ENCODE data around the gene B3GALT6.
"Not testable (repeated sequence)": the region's sequence is repeated elsewhere in the genome, so short reads cannot be mapped to it uniquely, and the experiment has no call there.

The B3GALT6 gene

GRCh38 chr1:1232208-1232795 is at the start of gene B3GALT6:
TSS of gene B3GALT6 (plus strand) at chr1:1232237. CDS start at chr1:1232279, 42 bp downstream.
- DNase-seq (ENCODE audit: insufficient read length, low spot score) (no peak), FAIRE-seq (no peak)
- TF ChIP-seq POLR2A (IDR thresholded peaks at IDR 0.05; ENCODE audit: low read depth, low read length) = no peak

GRCh38 chr1:1182491-1183220 is 49.4 kb upstream of the B3GALT6 start:
- no peak for TF ChIP-seq POLR2A (IDR thresholded peaks at IDR 0.05; ENCODE audit: low read depth, low read length)
- FAIRE-seq (no peak), DNase-seq (ENCODE audit: insufficient read length, low spot score) (no peak)

DNA sequence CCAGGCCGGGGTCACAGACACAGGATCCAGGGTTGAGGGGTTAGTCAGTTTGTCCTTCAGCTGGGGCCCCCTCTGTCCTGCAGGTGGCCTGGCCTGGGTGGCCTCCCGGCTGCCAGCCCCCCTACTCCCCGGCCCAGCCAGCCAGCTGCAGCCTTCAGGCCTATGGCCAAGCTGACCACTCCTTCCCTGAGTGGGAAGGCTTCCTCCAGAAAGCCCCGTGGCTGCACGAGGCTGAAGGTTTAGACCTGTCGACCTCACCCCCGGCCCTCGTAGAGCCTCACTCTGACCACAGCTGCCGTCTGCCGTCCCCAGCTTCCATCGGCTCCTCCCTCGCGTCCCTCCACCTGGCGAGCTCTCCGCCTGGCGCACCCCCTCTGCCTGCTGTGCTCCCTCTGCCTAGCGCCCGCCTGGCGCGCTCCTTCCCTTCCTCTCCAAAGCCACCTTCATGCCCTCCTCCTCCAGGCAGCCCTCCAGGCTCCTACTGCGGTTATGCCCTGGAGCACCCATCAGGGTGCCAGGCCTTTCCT is 48.8 kb upstream of the B3GALT6 start:
- no peak for TF ChIP-seq POLR2A (IDR thresholded peaks at IDR 0.05; ENCODE audit: low read depth, low read length)
- no peak for DNase-seq (ENCODE audit: insufficient read length, low spot score)
- no peak for FAIRE-seq

GRCh38 chr1:1183833-1184775 is 47.9 kb upstream of the B3GALT6 start:
- TF ChIP-seq POLR2A (IDR thresholded peaks at IDR 0.05; ENCODE audit: low read depth, low read length) = no peak
- DNase-seq (ENCODE audit: insufficient read length, low spot score) = no peak
- no peak for FAIRE-seq

DNA sequence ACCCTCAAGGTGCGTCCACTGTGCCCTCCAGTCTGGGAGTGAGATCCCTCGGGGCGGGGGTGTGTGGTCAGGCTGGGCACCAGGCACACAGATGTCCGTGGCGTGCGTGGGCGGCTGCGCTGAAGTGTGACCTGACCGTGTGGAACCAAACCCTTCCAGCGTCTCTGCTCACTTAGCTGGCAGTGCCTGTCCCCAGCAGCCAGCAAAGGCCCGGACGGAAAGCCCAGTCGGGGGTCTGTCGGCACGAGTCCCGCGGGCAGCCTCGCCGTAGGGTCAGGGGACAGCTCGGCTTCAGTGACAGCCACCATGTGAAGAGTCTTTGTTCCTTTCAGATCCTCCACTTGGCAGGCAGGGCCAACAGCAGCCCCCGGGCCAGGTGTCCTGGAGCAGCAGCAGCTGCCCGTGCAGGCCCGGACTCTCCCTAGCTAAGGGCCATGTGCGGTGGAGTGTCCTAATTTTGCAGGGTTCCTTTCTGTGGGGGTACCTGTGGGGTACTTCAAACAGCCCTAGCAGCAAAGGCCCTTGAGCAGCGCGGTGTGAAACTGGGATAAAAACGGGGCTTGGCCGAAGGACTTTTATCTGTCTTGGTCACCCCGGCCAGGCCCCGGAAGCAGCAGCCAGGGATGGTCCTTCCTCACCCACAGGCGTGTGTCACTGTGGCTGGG is 46.8 kb upstream of the B3GALT6 start:
- DNase-seq (ENCODE audit: insufficient read length, low spot score) = no peak
- no peak for TF ChIP-seq POLR2A (IDR thresholded peaks at IDR 0.05; ENCODE audit: low read depth, low read length)
- no peak for FAIRE-seq

DNA sequence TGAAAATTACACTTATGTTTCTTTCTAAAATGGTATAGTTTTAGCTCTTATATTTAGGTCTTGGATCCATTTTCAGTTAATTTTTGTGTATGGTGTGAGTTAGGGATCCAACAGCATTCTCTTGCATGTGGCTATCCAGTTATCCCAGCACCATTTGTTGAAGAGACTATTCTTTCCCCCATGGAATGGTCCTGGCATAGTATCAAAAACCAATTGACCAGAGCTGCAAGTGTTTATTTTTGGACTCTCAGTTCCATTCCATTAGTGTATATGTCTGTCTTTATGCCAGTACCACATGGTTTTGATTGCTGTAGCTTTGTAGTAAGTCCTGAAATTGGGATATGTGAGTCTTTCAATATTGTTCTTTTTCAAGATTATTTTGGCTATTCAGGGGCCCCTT is 44.1 kb upstream of the B3GALT6 start:
- FAIRE-seq = no peak
- no peak for TF ChIP-seq POLR2A (IDR thresholded peaks at IDR 0.05; ENCODE audit: low read depth, low read length)
- no peak for DNase-seq (ENCODE audit: insufficient read length, low spot score)

GRCh38 chr1:1189111-1189510 is 42.9 kb upstream of the B3GALT6 start:
- DNase-seq (ENCODE audit: insufficient read length, low spot score) (no peak), FAIRE-seq (no peak)
- TF ChIP-seq POLR2A (IDR thresholded peaks at IDR 0.05; ENCODE audit: low read depth, low read length) = no peak

DNA sequence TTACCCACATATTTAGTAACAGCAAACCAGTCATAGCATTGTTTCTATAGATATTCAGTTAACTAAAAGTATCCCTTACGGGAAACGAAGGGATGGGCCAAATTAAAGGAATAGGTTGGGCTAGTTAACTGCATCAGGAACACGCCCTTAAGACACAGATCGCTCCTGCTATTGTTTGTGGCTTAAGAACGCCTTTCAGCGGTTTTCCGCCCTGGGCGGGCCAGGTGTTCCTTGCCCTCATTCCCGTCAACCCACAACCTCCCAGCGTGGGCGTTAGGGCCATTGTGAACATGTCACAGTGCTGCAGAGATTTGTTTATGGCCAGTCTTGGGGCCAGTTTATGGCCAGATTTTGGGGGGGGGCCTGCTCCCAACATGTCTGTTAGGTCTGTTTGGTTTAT is 40.3 kb upstream of the B3GALT6 start:
- FAIRE-seq = no peak
- TF ChIP-seq POLR2A (IDR thresholded peaks at IDR 0.05; ENCODE audit: low read depth, low read length) = no peak
- DNase-seq (ENCODE audit: insufficient read length, low spot score) = no peak

DNA sequence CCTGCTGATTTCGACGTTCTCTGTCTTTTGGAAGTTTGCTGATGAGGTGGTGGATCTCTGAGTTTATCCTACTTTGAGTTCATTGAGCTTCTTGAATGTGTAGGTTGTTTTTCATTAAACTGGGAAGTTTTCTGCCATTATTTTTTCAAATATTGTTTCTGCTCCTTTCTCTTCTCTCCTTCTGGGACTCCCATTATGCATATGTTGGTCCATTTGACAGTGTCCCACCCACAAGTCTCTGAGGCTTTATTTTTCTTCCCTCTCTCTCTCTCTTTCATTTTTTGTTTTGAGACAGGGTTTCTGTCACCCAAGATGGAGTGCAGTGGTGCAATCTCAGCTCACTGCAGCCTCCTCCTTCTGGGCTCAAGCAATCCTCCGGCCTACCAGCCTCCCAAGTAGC is 37.3 kb upstream of the B3GALT6 start:
- TF ChIP-seq POLR2A (IDR thresholded peaks at IDR 0.05; ENCODE audit: low read depth, low read length) = no peak
- DNase-seq (ENCODE audit: insufficient read length, low spot score) (no peak), FAIRE-seq (no peak)

- not testable (repeated sequence) for DNase-seq (ENCODE audit: insufficient read length, low spot score); FAIRE-seq
Measured at GRCh38 chr1:1195726-1196125, 36.3 kb upstream of the B3GALT6 start.

DNA sequence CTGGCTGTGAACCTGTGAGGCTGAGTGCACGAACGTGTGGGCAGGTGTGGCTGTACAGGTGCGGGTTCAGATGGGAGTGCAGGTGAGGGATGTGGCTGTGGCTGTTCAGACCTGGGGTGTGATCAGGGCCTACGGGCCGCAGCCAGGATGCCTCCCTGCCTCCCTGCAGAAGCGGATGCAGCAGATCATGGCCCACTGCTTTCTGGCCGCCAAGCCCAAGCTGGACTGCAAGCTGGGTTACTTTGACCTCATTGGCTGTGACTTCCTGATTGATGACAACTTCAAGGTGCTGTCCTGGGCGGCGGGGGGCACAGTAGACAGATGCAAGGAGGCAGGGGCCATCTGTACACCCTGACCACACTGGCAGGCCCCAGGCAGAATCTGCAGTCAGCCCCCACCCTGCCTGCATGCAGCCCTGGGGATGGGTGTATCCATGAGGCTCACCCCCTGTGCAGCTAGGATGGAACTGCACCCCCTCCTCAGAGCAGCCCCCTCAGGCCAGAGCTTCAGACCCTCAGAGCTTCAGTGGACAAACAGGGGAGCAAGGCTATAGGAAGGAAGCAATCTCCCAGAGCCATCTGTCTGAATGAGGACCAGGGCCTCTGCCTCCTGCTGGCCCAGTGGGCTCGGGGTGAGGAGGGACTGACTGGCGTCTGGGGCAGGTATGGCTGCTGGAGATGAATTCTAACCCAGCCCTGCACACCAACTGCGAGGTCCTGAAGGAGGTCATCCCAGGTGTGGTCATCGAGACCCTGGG is 35.4 kb upstream of the B3GALT6 start:
- DNase-seq (ENCODE audit: insufficient read length, low spot score) = no peak
- FAIRE-seq = no peak
- TF ChIP-seq POLR2A (IDR thresholded peaks at IDR 0.05; ENCODE audit: low read depth, low read length) = no peak

DNA sequence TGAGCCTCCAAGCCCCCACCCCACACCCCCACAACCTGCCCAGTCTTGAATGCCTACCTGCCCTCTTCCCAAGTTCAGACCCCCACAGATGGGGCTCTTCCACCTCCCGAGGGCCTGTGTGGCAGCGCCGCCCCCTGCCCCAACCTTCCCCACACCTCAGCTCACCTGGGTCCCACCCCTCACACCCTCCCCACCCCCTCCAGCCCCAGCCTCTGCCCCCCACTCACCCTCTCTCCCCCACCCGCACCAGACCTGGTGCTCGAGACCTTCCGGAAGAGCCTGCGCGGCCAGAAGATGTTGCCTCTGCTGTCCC is 34.9 kb upstream of the B3GALT6 start:
- TF ChIP-seq POLR2A (IDR thresholded peaks at IDR 0.05; ENCODE audit: low read depth, low read length) = no peak
- no peak for DNase-seq (ENCODE audit: insufficient read length, low spot score)
- FAIRE-seq = no peak
